ENCODE data around the gene LAPTM4A.

- TF ChIP-seq EZH2 (IDR thresholded peaks at IDR 0.05; ENCODE audit: borderline replicate concordance, low read length): no peak
- peak; percentile 90 for TF ChIP-seq CTCF (IDR thresholded peaks at IDR 0.05; ENCODE audit: low read length)
Measured at GRCh38 chr2:20097889-20098714, 46.7 kb upstream of the LAPTM4A start.
